Activated T-cell treated with anti-CD3 and anti-CD28 coated beads, Interleukin-2, amount 50 U/mL, for 1 hour (primary cell): ENCODE measurements around the gene SDK1.
"Not testable (repeated sequence)": the region's sequence is repeated elsewhere in the genome, so short reads cannot be mapped to it uniquely, and the experiment has no call there.

ENCODE experiments used
- DNase-seq: peaks from one replicate; pipeline ENCODE4 v3.0.0-alpha.2; 2020

Gene SDK1

GRCh38 chr7:4201566-4201965 lies 900.5 kb downstream of the SDK1 start:
- DNase-seq, result no peak

GRCh38 chr7:4202154-4202736 lies 901.2 kb downstream of the SDK1 start:
- DNase-seq, result no peak

GRCh38 chr7:4202954-4203353 lies 901.9 kb downstream of the SDK1 start:
- DNase-seq, result no peak

GRCh38 chr7:4203626-4204512 lies 902.8 kb downstream of the SDK1 start:
- no peak for DNase-seq

GRCh38 chr7:4204513-4205165 lies 903.6 kb downstream of the SDK1 start:
- no peak for DNase-seq

GRCh38 chr7:4205828-4206227 lies 904.8 kb downstream of the SDK1 start:
- DNase-seq, result no peak

GRCh38 chr7:4207011-4207410 lies 906.0 kb downstream of the SDK1 start:
- DNase-seq, result no peak

- no peak for DNase-seq
Observed at GRCh38 chr7:4208086-4208485, 907.0 kb downstream of the SDK1 start.

- no peak for DNase-seq
Observed at GRCh38 chr7:4208586-4208985, 907.5 kb downstream of the SDK1 start.

GRCh38 chr7:4209126-4209525 lies 908.1 kb downstream of the SDK1 start:
- DNase-seq, result no peak

- no peak for DNase-seq
Observed at GRCh38 chr7:4209966-4210365, 908.9 kb downstream of the SDK1 start.

GRCh38 chr7:4210821-4211220 lies 909.8 kb downstream of the SDK1 start:
- DNase-seq, result no peak

- no peak for DNase-seq
Observed at GRCh38 chr7:4211261-4211660, 910.2 kb downstream of the SDK1 start.

- no peak for DNase-seq
Observed at GRCh38 chr7:4212376-4212775, 911.3 kb downstream of the SDK1 start.

- no peak for DNase-seq
Observed at GRCh38 chr7:4214291-4215155, 913.5 kb downstream of the SDK1 start.

GRCh38 chr7:4215176-4215720 lies 914.2 kb downstream of the SDK1 start:
- no peak for DNase-seq

GRCh38 chr7:4216016-4216415 lies 915.0 kb downstream of the SDK1 start:
- no peak for DNase-seq

- DNase-seq, result not testable (repeated sequence)
Observed at GRCh38 chr7:4217126-4217660, 916.1 kb downstream of the SDK1 start.

- no peak for DNase-seq
Observed at GRCh38 chr7:4218481-4218880, 917.4 kb downstream of the SDK1 start.

- DNase-seq, result no peak
Observed at GRCh38 chr7:4220011-4220410, 919.0 kb downstream of the SDK1 start.

- no peak for DNase-seq
Observed at GRCh38 chr7:4221043-4221442, 920.0 kb downstream of the SDK1 start.

GRCh38 chr7:4222676-4223075 lies 921.6 kb downstream of the SDK1 start:
- DNase-seq, result no peak
